Left cardiac atrium (tissue), 4 donors: ENCODE results near the gene CHRM4. TPM values are rescaled to one million over a fixed set of nuclear protein-coding genes. Genes with fewer than 3 reads are reported as not detected.

Source experiments
- ATAC-seq, 2 donors: fragments of 200-7000 bp; cut with Tn5 transposase; one replicate each; pipeline ENCODE4 v1.9.1; 2020; ENCODE audit warnings: mild to moderate bottlenecking in 2 of 2, moderate library complexity in 2 of 2
- DNase-seq: peaks from one replicate; pipeline ENCODE4 v3.0.0-alpha.2; 2020
- intact Hi-C, 2 donors: fragments of 100-400 bp; cut with DNase I; formaldehyde crosslinking; loops; one replicate each; pipeline versions ENCODE4 v1.14.1 to v1.15.1; 2022 to 2023
- long read RNA-seq: library from polyadenylated mRNA; unstranded; transcript quantifications from one replicate; pipeline ENCODE4 v2.0.0, GENCODE V29; 2021
- total RNA-seq, 2 donors: library from RNA; stranded (reverse); fragmentation: NEBNext Ultra II Directional; extraction: Animal tissue kit (Norgen Biotek cat#: 25700); gene quantifications; one replicate each; pipeline ENCODE4 v1.2.1, GENCODE V29; 2021
- donor health status: DM: no; HTN: yes; CAD: no.
- donor health status: DM: no; HTN: yes; CAD: no; lungs with severe emphysema.
- donor health status: DM: yes; HTN: yes; CAD: no.
- donor health status: Dilated cardiomyopathy.

The CHRM4 gene
- total RNA-seq: under 1 TPM in 1 of 2 donors, not detected in 1; 0.21 TPM
- long read RNA-seq: 0 reads

GRCh38 chr11:46391578-46392420 is at the start of gene CHRM4:
CHRM4 (minus strand) TSS chr11:46391776; CDS start chr11:46386557, 5,219 bp downstream.
- peak; percentile 6 to 29 for ATAC-seq
- intact Hi-C loops: loop anchor here in 1 of 2 donors (2.0 kb wide), 1 partner anchor 147 kb away; no protein-coding TSS in a partner anchor
- peak; percentile 57 for DNase-seq

- intact Hi-C loops: no loop called here
- ATAC-seq (no peak), DNase-seq (no peak)
These were observed 46.6 kb upstream of the CHRM4 start for GRCh38 chr11:46438211-46438610.

- ATAC-seq: no peak
- DNase-seq: no peak
- intact Hi-C loops: no loop called here
These were observed 45.6 kb upstream of the CHRM4 start for GRCh38 chr11:46437122-46437689.

GRCh38 chr11:46436113-46436512 is 44.5 kb upstream of the CHRM4 start:
- ATAC-seq: no peak
- intact Hi-C loops: no loop called here
- DNase-seq: no peak

- no peak for DNase-seq
- intact Hi-C loops: no loop called here
- peak; percentile 29 to 34 for ATAC-seq
These were observed 44.1 kb upstream of the CHRM4 start for GRCh38 chr11:46435679-46436078.

- intact Hi-C loops: no loop called here
- ATAC-seq: no peak
- no peak for DNase-seq
These were observed 39.6 kb upstream of the CHRM4 start for GRCh38 chr11:46431211-46431610.

GRCh38 chr11:46429717-46430116 is 38.1 kb upstream of the CHRM4 start:
- ATAC-seq: no peak
- DNase-seq: no peak
- intact Hi-C loops: no loop called here

GRCh38 chr11:46427364-46427763 is 35.8 kb upstream of the CHRM4 start:
- intact Hi-C loops: no loop called here
- no peak for ATAC-seq
- DNase-seq: no peak

GRCh38 chr11:46426233-46426991 is 34.8 kb upstream of the CHRM4 start:
- no peak for ATAC-seq
- no peak for DNase-seq
- intact Hi-C loops: no loop called here

GRCh38 chr11:46422588-46422987 is 31.0 kb upstream of the CHRM4 start:
- ATAC-seq: no peak
- intact Hi-C loops: no loop called here
- no peak for DNase-seq

GRCh38 chr11:46421257-46421880 is 29.8 kb upstream of the CHRM4 start:
- peak; percentile 77 to 83 for ATAC-seq
- no peak for DNase-seq
- intact Hi-C loops: no loop called here

- ATAC-seq (no peak), DNase-seq (no peak)
- intact Hi-C loops: no loop called here
These were observed 28.9 kb upstream of the CHRM4 start for GRCh38 chr11:46420513-46420912.

- DNase-seq (no peak), ATAC-seq (no peak)
- intact Hi-C loops: no loop called here
These were observed 27.2 kb upstream of the CHRM4 start for GRCh38 chr11:46418751-46419150.

GRCh38 chr11:46417711-46418110 is 26.1 kb upstream of the CHRM4 start:
- no peak for DNase-seq
- no peak for ATAC-seq
- intact Hi-C loops: no loop called here

- no peak for DNase-seq
- intact Hi-C loops: no loop called here
- ATAC-seq: no peak
These were observed 23.3 kb upstream of the CHRM4 start for GRCh38 chr11:46414879-46415278.

- DNase-seq (no peak), ATAC-seq (peak in 1 of 2 donors; percentile 40)
- intact Hi-C loops: no loop called here
These were observed 22.9 kb upstream of the CHRM4 start for GRCh38 chr11:46414466-46414796.

- intact Hi-C loops: no loop called here
- no peak for ATAC-seq
- DNase-seq: no peak
These were observed 22.3 kb upstream of the CHRM4 start for GRCh38 chr11:46413760-46414465.

GRCh38 chr11:46410021-46410420 is 18.4 kb upstream of the CHRM4 start:
- intact Hi-C loops: no loop called here
- DNase-seq: no peak
- ATAC-seq: peak in 1 of 2 donors; percentile 27

GRCh38 chr11:46408407-46408986 is 16.9 kb upstream of the CHRM4 start:
- intact Hi-C loops: no loop called here
- DNase-seq: no peak
- ATAC-seq: no peak
